Dermis blood vessel endothelial cell (primary cell): ENCODE results near the gene HBA2. TPM values are rescaled to one million over a fixed set of nuclear protein-coding genes. Genes with fewer than 3 reads are reported as not detected.
"Not testable (repeated sequence)": the region's sequence is repeated elsewhere in the genome, so short reads cannot be mapped to it uniquely, and the experiment has no call there.

Experiments
- DNase-seq: peaks from one replicate; pipeline ENCODE4 v3.0.0; 2010
- total RNA-seq: library from RNA; depleted of rRNA; stranded (reverse); fragments of >200 nt; gene quantifications from 2 replicates; pipeline ENCODE4 v1.2.3, GENCODE V29; 2014

HBA2 gene
- total RNA-seq, 1 donor from 2014 or later = not detected

GRCh38 chr16:176006-176405, 3.3 kb downstream of the HBA2 start:
- DNase-seq = not testable (repeated sequence)

GRCh38 chr16:176477-177382, 4.1 kb downstream of the HBA2 start, which contains the start of gene HBA1:
HBA1 (plus strand) TSS chr16:176680; CDS start chr16:176717, 37 bp downstream.
- not testable (repeated sequence) for DNase-seq

GRCh38 chr16:177394-177822, 4.7 kb downstream of the HBA2 start:
- DNase-seq = no peak

GRCh38 chr16:177981-178667, 5.4 kb downstream of the HBA2 start:
- no peak for DNase-seq

- no peak for DNase-seq
Measured at GRCh38 chr16:178668-179015, 6.0 kb downstream of the HBA2 start.

GRCh38 chr16:179211-180092, 6.8 kb downstream of the HBA2 start:
- DNase-seq = no peak

- peak; percentile 56 for DNase-seq
Measured at GRCh38 chr16:180101-180675, 7.5 kb downstream of the HBA2 start, which contains the start of gene HBQ1. HBQ1 (plus strand) TSS chr16:180459; CDS start chr16:180487, 28 bp downstream.

- DNase-seq = peak; percentile 80
Measured at GRCh38 chr16:180681-181564, 8.2 kb downstream of the HBA2 start.

GRCh38 chr16:181565-182021, 8.9 kb downstream of the HBA2 start:
- peak; percentile 15 for DNase-seq

- DNase-seq = no peak
Measured at GRCh38 chr16:183005-183404, 10.3 kb downstream of the HBA2 start.

- DNase-seq = no peak
Measured at GRCh38 chr16:185213-185612, 12.5 kb downstream of the HBA2 start.

- no peak for DNase-seq
Measured at GRCh38 chr16:185691-186090, 13.0 kb downstream of the HBA2 start.

- DNase-seq = no peak
Measured at GRCh38 chr16:187330-187729, 14.7 kb downstream of the HBA2 start.

- DNase-seq = no peak
Measured at GRCh38 chr16:188674-189073, 16.0 kb downstream of the HBA2 start.

- DNase-seq = no peak
Measured at GRCh38 chr16:189604-190186, 17.0 kb downstream of the HBA2 start.

- no peak for DNase-seq
Measured at GRCh38 chr16:191831-192230, 19.2 kb downstream of the HBA2 start.

GRCh38 chr16:192686-193085, 20.0 kb downstream of the HBA2 start:
- DNase-seq = no peak

GRCh38 chr16:193441-193840, 20.8 kb downstream of the HBA2 start:
- DNase-seq = no peak

- DNase-seq = no peak
Measured at GRCh38 chr16:194516-194915, 21.8 kb downstream of the HBA2 start.

- DNase-seq = no peak
Measured at GRCh38 chr16:200388-200787, 27.7 kb downstream of the HBA2 start.

- no peak for DNase-seq
Measured at GRCh38 chr16:203246-203645, 30.6 kb downstream of the HBA2 start.
